Neural progenitor cell (in vitro differentiated cells): ENCODE measurements around the gene GUCA2B. TPM values are rescaled to one million over a fixed set of nuclear protein-coding genes. Genes with fewer than 3 reads are reported as not detected.

Experiments used
- DNase-seq: peaks from one replicate; pipeline ENCODE4 v3.0.0-alpha.2; 2016; ENCODE audit warnings: low spot score
- H2AFZ ChIP-seq: fragments of 200-600 bp; sonication (generic); replicated peaks from 2 replicates; pipeline ENCODE4 v1.6.1; 2016; ENCODE audit warnings: antibody characterized with exemption
- H3F3A ChIP-seq: fragments of 200-600 bp; sonication (generic); 2 replicates; pipeline ENCODE4 v1.6.1; 2016; ENCODE audit warnings: antibody characterized with exemption, low read depth
- H3K27ac ChIP-seq: fragments of 200-600 bp; sonication (generic); 2 replicates; pipeline ENCODE4 v1.5.1; 2016; ENCODE audit warnings: mild to moderate bottlenecking
- H3K27me3 ChIP-seq: fragments of 200-600 bp; sonication (generic); 2 replicates; pipeline ENCODE4 v1.6.1; 2016; ENCODE audit warnings: mild to moderate bottlenecking, moderate library complexity
- H3K36me3 ChIP-seq: fragments of 200-600 bp; sonication (generic); 2 replicates; pipeline ENCODE4 v1.5.1; 2016
- H3K4me1 ChIP-seq: fragments of 200-600 bp; sonication (generic); 2 replicates; pipeline ENCODE4 v1.6.1; 2016; ENCODE audit warnings: mixed run types
- H3K4me2 ChIP-seq: fragments of 200-600 bp; sonication (generic); 2 replicates; pipeline ENCODE4 v1.6.1; 2016
- H3K4me3 ChIP-seq: fragments of 200-600 bp; sonication (generic); 2 replicates; pipeline ENCODE4 v1.5.1; 2016
- H3K79me2 ChIP-seq: fragments of 200-600 bp; sonication (generic); 2 replicates; pipeline ENCODE4 v1.6.1; 2016; ENCODE audit warnings: low read depth
- H3K9ac ChIP-seq: fragments of 200-600 bp; sonication (generic); 2 replicates; pipeline ENCODE4 v1.6.1; 2016
- H3K9me3 ChIP-seq: fragments of 200-600 bp; sonication (generic); 2 replicates; pipeline ENCODE4 v1.5.1; 2016; ENCODE audit warnings: low read depth
- H4K20me1 ChIP-seq: fragments of 200-600 bp; sonication (generic); 2 replicates; pipeline ENCODE4 v1.6.1; 2016; ENCODE audit warnings: low read depth
- H3K27ac Mint-ChIP-seq: 3 replicates; pipeline ENCODE4 v1.8.0; 2021; ENCODE audit warnings: mixed read lengths
- H3K27me3 Mint-ChIP-seq: 2 replicates; pipeline ENCODE4 v1.8.0; 2022; ENCODE audit warnings: low read depth, mild to moderate bottlenecking, inconsistent platforms, moderate library complexity, mixed read lengths; ENCODE audit not compliant: insufficient read depth
- H3K36me3 Mint-ChIP-seq: 3 replicates; pipeline ENCODE4 v1.8.0; 2021; ENCODE audit warnings: mixed read lengths
- H3K4me1 Mint-ChIP-seq: 3 replicates; pipeline ENCODE4 v1.8.0; 2021; ENCODE audit warnings: mixed read lengths
- H3K4me3 Mint-ChIP-seq: 3 replicates; pipeline ENCODE4 v1.8.0; 2021; ENCODE audit warnings: mild to moderate bottlenecking, moderate library complexity, mixed read lengths
- H3K9me3 Mint-ChIP-seq: 3 replicates; pipeline ENCODE4 v1.8.0; 2020; ENCODE audit warnings: mixed read lengths
- CTCF ChIP-seq: fragments of 200-600 bp; sonication (generic); IDR thresholded peaks from 2 replicates; pipeline ENCODE4 v1.5.1; 2017; ENCODE audit warnings: antibody characterized with exemption, mild to moderate bottlenecking
- EZH2 ChIP-seq: fragments of 200-600 bp; sonication (generic); IDR thresholded peaks from 2 replicates; pipeline ENCODE4 v1.6.1; 2017; ENCODE audit warnings: antibody characterized with exemption, mild to moderate bottlenecking, moderate library complexity
- EZH2phosphoT487 ChIP-seq: fragments of 200-600 bp; sonication (generic); IDR thresholded peaks from 2 replicates; pipeline ENCODE4 v1.6.1; 2017; ENCODE audit warnings: antibody characterized with exemption
- total RNA-seq: library from RNA; depleted of rRNA; stranded (reverse); fragments of >200 nt; gene quantifications from 2 replicates; pipeline ENCODE4 v1.2.3, GENCODE V29; 2015; ENCODE audit warnings: low replicate concordance

The GUCA2B gene
- total RNA-seq, 1 donor from 2014 or later, result not detected

DNA sequence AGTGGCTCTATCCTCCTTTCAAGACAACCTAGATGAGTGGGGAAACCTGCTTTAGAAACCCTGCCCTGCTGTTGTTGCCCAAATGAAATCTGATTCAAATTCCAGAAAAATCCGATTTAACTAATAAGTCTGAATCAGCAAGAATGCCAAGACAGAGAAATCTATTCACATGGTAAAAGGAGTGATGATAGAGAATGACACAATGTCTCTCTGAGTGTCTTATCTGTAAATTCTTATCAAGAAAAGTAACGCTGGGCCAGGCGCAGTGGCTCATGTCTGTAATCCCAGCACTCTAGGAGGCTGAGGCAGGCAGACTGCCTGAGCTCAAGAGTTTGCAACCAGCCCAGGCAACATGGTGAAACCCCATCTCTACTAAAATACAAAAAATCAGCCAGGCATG lies 25.0 kb downstream of the GUCA2B start:
- Histone ChIP-seq H3K79me2 (no peaks in the 10 kb centered on the region), H3K4me1 (peaks cover 3% of the 10 kb centered on the region), H3F3A (peaks cover 7% of the 10 kb centered on the region), H3K4me3 (no peak overlapping the region), H3K9ac (no peak overlapping the region), H3K36me3 (no peaks in the 10 kb centered on the region), H2AFZ (no peak overlapping the region), H4K20me1 (peaks cover 5% of the 10 kb centered on the region), H3K27me3 (no peaks in the 10 kb centered on the region), H3K27ac (peak overlapping the region; percentile 26), H3K4me2 (no peak overlapping the region), H3K9me3 (no peaks in the 10 kb centered on the region)
- H3K4me1 Mint-ChIP-seq, result no peaks in the 10 kb centered on the region
- no peak overlapping the region for H3K4me3 Mint-ChIP-seq
- no peak overlapping the region for H3K27ac Mint-ChIP-seq
- no peaks in the 10 kb centered on the region for H3K9me3 Mint-ChIP-seq
- H3K27me3 Mint-ChIP-seq, result peaks cover 2% of the 10 kb centered on the region
- DNase-seq, result no peak
- TF ChIP-seq EZH2, result no peak
- no peak for TF ChIP-seq EZH2phosphoT487
- TF ChIP-seq CTCF, result no peak
- peaks cover 3% of the 10 kb centered on the region for H3K36me3 Mint-ChIP-seq

DNA sequence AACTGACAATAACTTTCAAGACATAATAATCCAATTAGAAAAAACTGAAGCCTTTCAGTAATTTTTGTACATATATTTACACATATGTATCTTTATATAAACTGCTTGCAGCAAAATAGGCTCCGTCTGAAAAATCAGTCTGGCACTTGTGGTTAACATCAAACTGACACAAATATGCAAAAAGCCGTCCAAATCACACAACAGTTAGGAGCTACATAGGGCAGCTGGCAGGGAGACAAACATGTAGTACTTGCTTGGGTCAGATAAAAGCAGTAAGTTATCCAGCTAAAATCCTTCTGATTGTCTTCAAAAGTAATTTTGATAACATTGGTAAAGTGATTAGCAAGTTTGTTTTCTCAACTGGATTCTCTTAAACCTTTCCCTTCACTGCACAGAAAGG lies 26.1 kb downstream of the GUCA2B start:
- no peaks in the 10 kb centered on the region for H3K9me3 Mint-ChIP-seq
- no peak overlapping the region for H3K9ac ChIP-seq
- no peak overlapping the region for H2AFZ ChIP-seq
- no peak overlapping the region for H3K27ac ChIP-seq
- no peaks in the 10 kb centered on the region for H3K4me1 ChIP-seq
- H3K9me3 ChIP-seq, result no peaks in the 10 kb centered on the region
- H4K20me1 ChIP-seq, result peaks cover 5% of the 10 kb centered on the region
- no peaks in the 10 kb centered on the region for H3K27me3 Mint-ChIP-seq
- H3K79me2 ChIP-seq, result no peaks in the 10 kb centered on the region
- DNase-seq, result no peak
- peaks cover 4% of the 10 kb centered on the region for H3F3A ChIP-seq
- H3K36me3 ChIP-seq, result no peaks in the 10 kb centered on the region
- H3K27me3 ChIP-seq, result no peaks in the 10 kb centered on the region
- H3K4me3 ChIP-seq, result no peak overlapping the region
- H3K4me3 Mint-ChIP-seq, result no peak overlapping the region
- no peak for TF ChIP-seq CTCF
- no peak for TF ChIP-seq EZH2phosphoT487
- TF ChIP-seq EZH2, result no peak
- no peak overlapping the region for H3K4me2 ChIP-seq
- H3K36me3 Mint-ChIP-seq, result peaks cover 3% of the 10 kb centered on the region
- no peaks in the 10 kb centered on the region for H3K4me1 Mint-ChIP-seq
- H3K27ac Mint-ChIP-seq, result no peak overlapping the region

- Mint-ChIP-seq H3K27ac (no peak overlapping the region), H3K36me3 (peaks cover 8% of the 10 kb centered on the region), H3K9me3 (no peaks in the 10 kb centered on the region), H3K4me3 (no peak overlapping the region), H3K4me1 (no peaks in the 10 kb centered on the region), H3K27me3 (no peaks in the 10 kb centered on the region)
- Histone ChIP-seq H3K36me3 (no peaks in the 10 kb centered on the region), H3F3A (peaks cover 4% of the 10 kb centered on the region), H3K27ac (no peak overlapping the region), H3K4me3 (no peak overlapping the region), H3K79me2 (no peaks in the 10 kb centered on the region), H3K4me1 (no peaks in the 10 kb centered on the region), H3K27me3 (no peaks in the 10 kb centered on the region), H3K9me3 (no peaks in the 10 kb centered on the region), H2AFZ (no peak overlapping the region), H3K4me2 (no peak overlapping the region), H3K9ac (no peak overlapping the region), H4K20me1 (peaks cover 5% of the 10 kb centered on the region)
- DNase-seq, result no peak
- TF ChIP-seq CTCF, result no peak
- no peak for TF ChIP-seq EZH2
- TF ChIP-seq EZH2phosphoT487, result no peak
Observed at GRCh38 chr1:42179900-42180329, 26.7 kb downstream of the GUCA2B start.
